Heart right ventricle (tissue), 16 donors: ENCODE measurements around the gene TRAPPC1. TPM values are rescaled to one million over a fixed set of nuclear protein-coding genes. Genes with fewer than 3 reads are reported as not detected.

Source experiments
- ATAC-seq, 8 donors: fragments of 200-7000 bp; cut with Tn5 transposase; one replicate each; pipeline ENCODE4 v1.9.1; 2020; ENCODE audit warnings: mild to moderate bottlenecking in 8 of 8, moderate library complexity in 8 of 8, moderate number of reproducible peaks in 1 of 8
- DNase-seq, 2 donors: peaks; one replicate each; pipeline ENCODE4 v3.0.0-alpha.2; 2020
- H3K27ac ChIP-seq, 10 donors: fragments of 200-600 bp; sonication (generic) in 2 of 10; one replicate each; pipeline versions ENCODE4 v1.5.0 to v1.8.0; 2020 to 2022; ENCODE audit warnings: mild to moderate bottlenecking in 3 of 10
- H3K27me3 ChIP-seq, 7 donors: fragments of 200-600 bp; one replicate each; pipeline ENCODE4 v1.8.0; 2021 to 2022; ENCODE audit warnings: mild to moderate bottlenecking in 2 of 7
- H3K36me3 ChIP-seq, 9 donors: fragments of 200-600 bp; sonication (generic) in 1 of 9; one replicate each; pipeline versions ENCODE4 v1.5.0 to v1.8.0; 2020 to 2022; ENCODE audit warnings: mild to moderate bottlenecking in 2 of 9
- H3K4me1 ChIP-seq, 9 donors: fragments of 200-600 bp; sonication (generic) in 1 of 9; one replicate each; pipeline versions ENCODE4 v1.5.0 to v1.8.0; 2020 to 2022; ENCODE audit warnings: mild to moderate bottlenecking in 4 of 9
- H3K4me3 ChIP-seq, 10 donors: fragments of 200-600 bp; sonication (generic) in 2 of 10; one replicate each; pipeline versions ENCODE4 v1.5.0 to v1.8.0; 2020 to 2022; ENCODE audit warnings: mild to moderate bottlenecking in 7 of 10, moderate library complexity in 2 of 10
- H3K9me3 ChIP-seq, 11 donors: fragments of 200-600 bp in 10 of 11; sonication (generic) in 2 of 11; one replicate each; pipeline versions ENCODE4 v1.5.0 to v1.8.0; 2013 to 2022; ENCODE audit warnings: mild to moderate bottlenecking in 2 of 11, control low read depth in 1 of 11, moderate library complexity in 1 of 11
- CTCF ChIP-seq, 9 donors: fragments of 200-600 bp; sonication (generic) in 2 of 9; IDR thresholded peaks; one replicate each; pipeline versions ENCODE4 v1.5.0 to v1.8.0; 2021 to 2022; ENCODE audit warnings: antibody characterized with exemption in 9 of 9, mild to moderate bottlenecking in 5 of 9, moderate library complexity in 1 of 9
- WGBS, 2 donors: extraction: QIAGEN DNeasy Blood & Tissue Kit; methylation state at CpG; one replicate each; pipeline ENCODE4 v1.1.7; 2013; ENCODE audit warnings: inconsistent platforms in 1 of 2; 5-methylcytosine and 5-hydroxymethylcytosine counted together
- intact Hi-C, 10 donors: fragments of 100-400 bp; cut with DNase I; formaldehyde crosslinking; loops; one replicate each; pipeline versions ENCODE4 v1.11.1 to v1.14.2; 2022
- polyA plus RNA-seq, 2 donors: library from polyadenylated mRNA; stranded (reverse); fragments of 200-250 nt; gene quantifications; one replicate each; pipeline ENCODE4 v1.2.3, GENCODE V29; 2013
- total RNA-seq, 10 donors: library from RNA; stranded (reverse); fragmentation: NEBNext Ultra II Directional in 3 of 10; extraction: Animal tissue kit (Norgen Biotek cat#: 25700) in 3 of 10; gene quantifications; one replicate each; pipeline versions ENCODE4 v1.2.1 to v1.2.4, GENCODE V29; 2021 to 2023
- donor health status: Arrhythmogenic right ventricular cardiomyopathy.
- donor health status: ischemic (EF 13 %, LVEDD 7.1; RV severe dilation, severe dysfunction).
- donor health status: healthy with polysubstance abuse.
- donor health status: DM: no; HTN: yes; CAD: no.
- donor health status: DM: no; HTN: no; CAD: no.
- donor health status: ischemic (EF 25% LVEDD 6.9; RV normal size, moderate dysfunction).
- donor health status: ischemic (EF 25% LVEDD 5.7; RV mildly dilated, moderate dysfunction).
- donor health status: healthy.
- donor health status: DM: yes; HTN: yes; CAD: no.
- donor health status: Ischemic cardiomyopathy.
- donor health status: ischemic (EF 35%, LVEDD 5.7; RV mildly dilated, moderate dysfunction).
- donor health status: nonischemic (EF 11% LVEDD 7.7; RV severe dilation, severe dysfunction).
- donor health status: DM: yes; HTN: yes; CAD: no.
- donor health status: PGD.
- donor health status: ischemic (EF 29% LVEDD 5.4; RV normal size, mild dysfunction).
- donor health status: nonischemic (EF 23%, LVEDD 6.1; RV moderate dilation, normal function).

The TRAPPC1 gene
- total and polyA plus RNA-seq, 12 donors = 104 to 166 (median 121) TPM

GRCh38 chr17:7911116-7911515 lies 20.6 kb downstream of the TRAPPC1 start:
- intact Hi-C loops = loop anchor here in 9 of 10 donors (5.0 to 10.0 kb wide), 5 partner anchors 76 to 166 kb away; no protein-coding TSS in a partner anchor

DNA sequence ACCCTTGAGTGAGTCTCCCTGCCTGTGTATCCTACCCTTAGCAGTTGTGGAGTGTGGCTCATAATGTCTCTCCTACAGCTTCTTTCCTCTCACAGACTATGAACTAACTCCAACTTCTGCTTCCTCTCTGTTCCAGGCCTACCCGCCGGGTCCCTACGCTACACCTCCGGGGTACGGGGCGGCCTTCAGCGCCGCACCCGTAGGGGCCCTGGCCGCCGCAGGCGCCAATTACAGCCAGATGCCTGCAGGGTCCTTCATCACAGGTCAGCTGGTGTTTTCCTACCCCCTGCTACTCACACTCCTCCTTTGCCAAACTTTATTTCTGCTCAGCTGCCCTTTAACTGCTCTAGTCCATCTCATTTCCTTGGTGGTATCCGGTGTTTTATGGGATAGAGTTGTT lies 21.0 kb downstream of the TRAPPC1 start:
- H3K4me3 ChIP-seq = no peak overlapping the region
- H3K4me1 ChIP-seq = peaks cover 3 to 24% (median 15%) of the 10 kb centered on the region in 9 donors
- ATAC-seq (no peak), DNase-seq (no peak)
- peaks cover 0 to 69% (median 8%) of the 10 kb centered on the region in 9 donors for H3K36me3 ChIP-seq
- no peak for TF ChIP-seq CTCF (IDR thresholded peaks at IDR 0.05)
- WGBS, 2 donors = 95 to 97% methylated on average over 13 of the region's 13 CpGs
- H3K9me3 ChIP-seq = no peaks in the 10 kb centered on the region
- H3K27me3 ChIP-seq = no peaks in the 10 kb centered on the region
- H3K27ac ChIP-seq = no peak overlapping the region
- intact Hi-C loops = loop anchor here in 9 of 10 donors (5.0 to 10.0 kb wide), 5 partner anchors 77 to 166 kb away; no protein-coding TSS in a partner anchor

More at GRCh38 chr17:7911116-7911515, 20.6 kb downstream of the TRAPPC1 start:
- Histone ChIP-seq H3K36me3 (peaks cover 0 to 65% (median 8%) of the 10 kb centered on the region in 9 donors), H3K27me3 (no peaks in the 10 kb centered on the region), H3K27ac (no peak overlapping the region), H3K4me1 (peaks cover 3 to 25% (median 17%) of the 10 kb centered on the region in 9 donors), H3K9me3 (no peaks in the 10 kb centered on the region), H3K4me3 (no peak overlapping the region)
- DNase-seq (no peak), ATAC-seq (no peak)
- no peak for TF ChIP-seq CTCF (IDR thresholded peaks at IDR 0.05)
- 76 to 85% methylated on average over 9 of the region's 9 CpGs for WGBS, 2 donors

DNA sequence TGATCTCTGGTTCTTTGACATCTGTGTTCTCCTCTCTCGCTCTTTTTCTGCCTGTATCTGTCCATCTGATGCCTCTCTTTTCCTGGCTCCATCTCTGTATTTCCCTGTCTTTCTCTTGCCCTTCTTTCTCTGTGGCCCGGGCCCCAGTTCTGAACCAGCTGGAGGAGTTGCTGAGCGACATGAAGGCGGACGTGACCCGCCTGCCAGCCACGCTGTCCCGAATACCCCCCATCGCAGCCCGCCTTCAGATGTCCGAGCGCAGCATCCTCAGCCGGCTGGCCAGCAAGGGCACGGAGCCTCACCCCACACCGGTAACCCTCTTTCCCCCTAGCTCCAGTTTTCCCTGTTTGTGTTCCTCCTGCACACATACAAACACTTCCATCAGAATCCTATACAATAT lies 21.5 kb downstream of the TRAPPC1 start:
- H3K9me3 ChIP-seq = no peaks in the 10 kb centered on the region
- ATAC-seq (no peak), DNase-seq (no peak)
- intact Hi-C loops = loop anchor here in 9 of 10 donors (5.0 to 10.0 kb wide), 5 partner anchors 77 to 165 kb away; no protein-coding TSS in a partner anchor
- H3K4me3 ChIP-seq = no peak overlapping the region
- H3K27ac ChIP-seq = no peak overlapping the region
- no peak for TF ChIP-seq CTCF (IDR thresholded peaks at IDR 0.05)
- WGBS, 2 donors = 94 to 95% methylated on average over 15 of the region's 15 CpGs
- no peaks in the 10 kb centered on the region for H3K27me3 ChIP-seq
- H3K4me1 ChIP-seq = peaks cover 3 to 21% (median 14%) of the 10 kb centered on the region in 9 donors
- peaks cover 0 to 73% (median 8%) of the 10 kb centered on the region in 9 donors for H3K36me3 ChIP-seq

GRCh38 chr17:7909089-7909488 lies 22.7 kb downstream of the TRAPPC1 start:
- TF ChIP-seq CTCF (IDR thresholded peaks at IDR 0.05) = no peak
- Histone ChIP-seq H3K4me3 (no peak overlapping the region), H3K36me3 (peaks cover 0 to 85% (median 18%) of the 10 kb centered on the region in 9 donors), H3K27me3 (no peaks in the 10 kb centered on the region), H3K9me3 (no peaks in the 10 kb centered on the region), H3K27ac (no peak overlapping the region), H3K4me1 (peaks cover 0 to 9% (median 2%) of the 10 kb centered on the region in 9 donors)
- ATAC-seq (no peak), DNase-seq (no peak)
- intact Hi-C loops = loop anchor here in 1 of 10 donors (10.0 kb wide), 1 partner anchor 136 kb away; no protein-coding TSS in a partner anchor
- WGBS, 2 donors = 94 to 96% methylated on average over 29 of the region's 29 CpGs
